Measurements from ENCODE around the gene XKR7. TPM values are rescaled to one million over a fixed set of nuclear protein-coding genes. Genes with fewer than 3 reads are reported as not detected.

Gene XKR7
- total and polyA plus RNA-seq, 2 donors (not counting 3 experiments of a cell fraction or from before 2014, with no cell fraction given): 0.04 TPM; not detected in 1

DNA sequence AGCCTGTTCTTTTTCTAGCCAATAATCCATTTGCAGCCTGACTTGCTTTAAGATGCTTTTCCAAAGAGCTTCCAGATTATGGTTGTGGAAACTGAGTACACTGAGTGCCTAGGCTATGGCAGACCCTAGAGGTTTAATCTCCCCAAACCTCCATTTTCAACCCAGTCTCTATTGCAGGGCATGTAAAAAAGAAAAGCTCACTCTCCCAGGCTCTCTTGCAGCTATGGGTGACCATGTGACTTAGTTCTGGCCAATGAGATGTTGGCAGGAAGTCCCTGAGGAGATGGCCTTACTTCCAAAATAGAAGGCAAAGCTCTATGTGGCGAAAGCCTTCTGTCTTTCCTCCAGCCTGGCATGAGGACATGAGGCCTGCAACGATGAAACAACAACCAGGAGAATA, 19.9 kb upstream of the XKR7 start:
- dilution Hi-C loops (cut with MboI; ENCODE audit: extremely low pct_ligation_motif_present, low sequenced_read_pairs): no loop called here

More for the DNA sequence above, 19.9 kb upstream of the XKR7 start:
- Histone ChIP-seq H3K4me1 (ENCODE audit: control insufficient read depth, extremely low read depth, insufficient read depth, low read length) (peaks cover 7% of the 10 kb centered on the region), H3K9me1 (replicated peaks; ENCODE audit: control insufficient read depth, extremely low read depth, insufficient read depth, low read length) (no peaks in the 10 kb centered on the region), H3K4me2 (ENCODE audit: insufficient read depth, low read length) (no peak overlapping the region), H3K79me2 (ENCODE audit: control insufficient read depth, insufficient read depth, low read length) (peaks cover 32% of the 10 kb centered on the region), H3K4me3 (replicated peaks in 1 of 3; ENCODE audit: insufficient read depth in 1 of 3, low read depth in 1 of 3, low read length in 3 of 3) (no peak overlapping the region), H3K27me3 (ENCODE audit: control insufficient read depth in 2 of 2, insufficient read depth in 2 of 2, low read length in 2 of 2) (no peaks in the 10 kb centered on the region), H4K20me1 (replicated peaks; ENCODE audit: control insufficient read depth, extremely low read depth, insufficient read depth, low read length) (no peaks in the 10 kb centered on the region), H3K27ac (ENCODE audit: insufficient read depth, low read depth, low read length) (no peak overlapping the region), H3K36me3 (ENCODE audit: control insufficient read depth in 2 of 2, extremely low read depth in 1 of 2, insufficient read depth in 2 of 2, low read length in 2 of 2) (peaks cover 25 to 34% of the 10 kb centered on the region in 2 experiments), H2AFZ (ENCODE audit: low read depth, low read length) (no peak overlapping the region), H3K9me3 (replicated peaks; ENCODE audit: control insufficient read depth, insufficient read depth, low read length) (no peaks in the 10 kb centered on the region), H3K9ac (replicated peaks; ENCODE audit: extremely low read depth, insufficient read depth, low read length) (no peak overlapping the region)
- CTCF ChIA-PET: no interaction called here
- BruUV-seq (replicated peaks): no TSS peak
- FAIRE-seq (no peak), DNase-seq (ENCODE audit: low read depth, low spot score) (no peak)
- TF ChIP-seq GATA2 (IDR thresholded peaks at IDR 0.05; ENCODE audit: insufficient read depth, insufficient read length, low read depth, low read length): no peak
- TF ChIP-seq POLR2A (IDR thresholded peaks at IDR 0.05; ENCODE audit: low read depth, low read length): no peak
- TF ChIP-seq EZH2 (IDR thresholded peaks at IDR 0.05; ENCODE audit: borderline replicate concordance, low read depth, low read length, severe bottlenecking): no peak
- no peak for TF ChIP-seq POLR2AphosphoS5 (IDR thresholded peaks at IDR 0.05; ENCODE audit: insufficient read depth, low read depth, low read length)
- TF ChIP-seq, protein P1, sequence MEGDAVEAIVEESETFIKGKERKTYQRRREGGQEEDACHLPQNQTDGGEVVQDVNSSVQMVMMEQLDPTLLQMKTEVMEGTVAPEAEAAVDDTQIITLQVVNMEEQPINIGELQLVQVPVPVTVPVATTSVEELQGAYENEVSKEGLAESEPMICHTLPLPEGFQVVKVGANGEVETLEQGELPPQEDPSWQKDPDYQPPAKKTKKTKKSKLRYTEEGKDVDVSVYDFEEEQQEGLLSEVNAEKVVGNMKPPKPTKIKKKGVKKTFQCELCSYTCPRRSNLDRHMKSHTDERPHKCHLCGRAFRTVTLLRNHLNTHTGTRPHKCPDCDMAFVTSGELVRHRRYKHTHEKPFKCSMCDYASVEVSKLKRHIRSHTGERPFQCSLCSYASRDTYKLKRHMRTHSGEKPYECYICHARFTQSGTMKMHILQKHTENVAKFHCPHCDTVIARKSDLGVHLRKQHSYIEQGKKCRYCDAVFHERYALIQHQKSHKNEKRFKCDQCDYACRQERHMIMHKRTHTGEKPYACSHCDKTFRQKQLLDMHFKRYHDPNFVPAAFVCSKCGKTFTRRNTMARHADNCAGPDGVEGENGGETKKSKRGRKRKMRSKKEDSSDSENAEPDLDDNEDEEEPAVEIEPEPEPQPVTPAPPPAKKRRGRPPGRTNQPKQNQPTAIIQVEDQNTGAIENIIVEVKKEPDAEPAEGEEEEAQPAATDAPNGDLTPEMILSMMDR (IDR thresholded peaks at IDR 0.05; ENCODE audit: extremely low read depth in 1 of 2, insufficient read depth in 1 of 2, low read depth in 1 of 2, low read length in 2 of 2): no peak
- TF ChIP-seq JUN (IDR thresholded peaks at IDR 0.05; ENCODE audit: borderline replicate concordance, insufficient read depth, insufficient read length, low read depth): no peak
- TF ChIP-seq MYC (IDR thresholded peaks at IDR 0.05; ENCODE audit: low read depth, low read length): no peak
- no peak for TF ChIP-seq FOS (IDR thresholded peaks at IDR 0.05; ENCODE audit: borderline replicate concordance, insufficient read depth, low read length)
- TF ChIP-seq, protein P2, sequence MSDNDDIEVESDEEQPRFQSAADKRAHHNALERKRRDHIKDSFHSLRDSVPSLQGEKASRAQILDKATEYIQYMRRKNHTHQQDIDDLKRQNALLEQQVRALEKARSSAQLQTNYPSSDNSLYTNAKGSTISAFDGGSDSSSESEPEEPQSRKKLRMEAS (IDR thresholded peaks at IDR 0.05; ENCODE audit: insufficient read depth, insufficient read length): no peak
- intact Hi-C loops (cut with micrococcal nuclease): no loop called here
- POLR2A ChIA-PET: no interaction called here
